ENCODE data around the gene ADGRG4.

Gene ADGRG4

GRCh38 chrX:136423724-136424123 lies 123.0 kb downstream of the ADGRG4 start:
- Histone ChIP-seq H3K27ac (ENCODE audit: low read length, poor library complexity, severe bottlenecking) (no peak overlapping the region), H2BK120ac (ENCODE audit: low read depth, low read length) (no peak overlapping the region), H4K8ac (ENCODE audit: low read length) (no peak overlapping the region), H2AFZ (ENCODE audit: low read depth, low read length) (no peak overlapping the region), H2BK12ac (ENCODE audit: low read length in 2 of 2) (no peak overlapping the region), H3K4me3 (ENCODE audit: insufficient read depth in 1 of 2, low read depth in 1 of 2, low read length in 2 of 2) (no peak overlapping the region), H2AK5ac (ENCODE audit: low read length, severe bottlenecking) (no peak overlapping the region), H3K9me3 (ENCODE audit: control insufficient read depth, low read length) (no peaks in the 10 kb centered on the region), H4K91ac (ENCODE audit: low read length) (no peak overlapping the region), H3K18ac (ENCODE audit: low read depth in 1 of 2, low read length in 2 of 2) (no peak overlapping the region), H2BK5ac (ENCODE audit: low read depth, low read length, poor library complexity, severe bottlenecking) (no peak overlapping the region), H3K36me3 (ENCODE audit: control insufficient read depth in 1 of 2, insufficient read depth in 2 of 2, low read depth in 1 of 2, low read length in 2 of 2) (no peaks in the 10 kb centered on the region), H3K4me1 (ENCODE audit: control insufficient read depth, insufficient read depth, low read depth, low read length) (no peaks in the 10 kb centered on the region), H3K14ac (ENCODE audit: low read length in 2 of 2) (no peak overlapping the region), H3K4me2 (ENCODE audit: low read length, poor library complexity, severe bottlenecking) (no peak overlapping the region), H3K4ac (ENCODE audit: low read depth in 1 of 2, low read length in 2 of 2) (no peak overlapping the region), H3K27me3 (ENCODE audit: control insufficient read depth in 1 of 2, insufficient read depth in 1 of 2, low read length in 2 of 2) (peaks cover 0 to 7% of the 10 kb centered on the region in 2 experiments), H3K9ac (ENCODE audit: low read length) (no peak overlapping the region), H3K23ac (ENCODE audit: low read length in 2 of 2) (no peak overlapping the region), H2BK15ac (ENCODE audit: low read depth, poor library complexity, severe bottlenecking) (no peak overlapping the region), H3K79me1 (replicated peaks; ENCODE audit: low read length, poor library complexity, severe bottlenecking) (no peaks in the 10 kb centered on the region)
- WGBS, result no CpG with 5 or more reads among the region's 2 CpGs
- DNase-seq, result no peak

GRCh38 chrX:136425996-136426395 lies 125.2 kb downstream of the ADGRG4 start:
- Histone ChIP-seq H3K9ac (ENCODE audit: low read length) (no peak overlapping the region), H2BK12ac (ENCODE audit: low read length in 2 of 2) (no peak overlapping the region), H3K23ac (ENCODE audit: low read length in 2 of 2) (no peak overlapping the region), H2AFZ (ENCODE audit: low read depth, low read length) (no peak overlapping the region), H4K91ac (ENCODE audit: low read length) (no peak overlapping the region), H2BK5ac (ENCODE audit: low read depth, low read length, poor library complexity, severe bottlenecking) (no peak overlapping the region), H3K9me3 (ENCODE audit: control insufficient read depth, low read length) (no peaks in the 10 kb centered on the region), H3K36me3 (ENCODE audit: control insufficient read depth in 1 of 2, insufficient read depth in 2 of 2, low read depth in 1 of 2, low read length in 2 of 2) (no peaks in the 10 kb centered on the region), H3K4me2 (ENCODE audit: low read length, poor library complexity, severe bottlenecking) (no peak overlapping the region), H3K4ac (ENCODE audit: low read depth in 1 of 2, low read length in 2 of 2) (no peak overlapping the region), H3K14ac (ENCODE audit: low read length in 2 of 2) (no peak overlapping the region), H3K18ac (ENCODE audit: low read depth in 1 of 2, low read length in 2 of 2) (no peak overlapping the region), H3K27me3 (ENCODE audit: control insufficient read depth in 1 of 2, insufficient read depth in 1 of 2, low read length in 2 of 2) (peaks cover 0 to 7% of the 10 kb centered on the region in 2 experiments), H3K27ac (ENCODE audit: low read length, poor library complexity, severe bottlenecking) (no peak overlapping the region), H3K4me3 (ENCODE audit: insufficient read depth in 1 of 2, low read depth in 1 of 2, low read length in 2 of 2) (no peak overlapping the region), H3K79me1 (replicated peaks; ENCODE audit: low read length, poor library complexity, severe bottlenecking) (no peaks in the 10 kb centered on the region), H2AK5ac (ENCODE audit: low read length, severe bottlenecking) (no peak overlapping the region), H2BK120ac (ENCODE audit: low read depth, low read length) (no peak overlapping the region), H3K4me1 (ENCODE audit: control insufficient read depth, insufficient read depth, low read depth, low read length) (no peaks in the 10 kb centered on the region), H4K8ac (ENCODE audit: low read length) (no peak overlapping the region), H2BK15ac (ENCODE audit: low read depth, poor library complexity, severe bottlenecking) (no peak overlapping the region)
- no peak for DNase-seq
- WGBS, result 24% methylated on average over 2 of the region's 2 CpGs

GRCh38 chrX:136431625-136432024 lies 130.9 kb downstream of the ADGRG4 start:
- Histone ChIP-seq H2BK120ac (ENCODE audit: low read depth, low read length) (no peak overlapping the region), H3K4me2 (ENCODE audit: low read length, poor library complexity, severe bottlenecking) (no peak overlapping the region), H2AFZ (ENCODE audit: low read depth, low read length) (no peak overlapping the region), H3K36me3 (ENCODE audit: control insufficient read depth in 1 of 2, insufficient read depth in 2 of 2, low read depth in 1 of 2, low read length in 2 of 2) (no peaks in the 10 kb centered on the region), H2BK15ac (ENCODE audit: low read depth, poor library complexity, severe bottlenecking) (no peak overlapping the region), H3K9me3 (ENCODE audit: control insufficient read depth, low read length) (no peaks in the 10 kb centered on the region), H4K8ac (ENCODE audit: low read length) (no peak overlapping the region), H2BK5ac (ENCODE audit: low read depth, low read length, poor library complexity, severe bottlenecking) (no peak overlapping the region), H3K18ac (ENCODE audit: low read depth in 1 of 2, low read length in 2 of 2) (no peak overlapping the region), H2BK12ac (ENCODE audit: low read length in 2 of 2) (no peak overlapping the region), H3K27ac (ENCODE audit: low read length, poor library complexity, severe bottlenecking) (no peak overlapping the region), H2AK5ac (ENCODE audit: low read length, severe bottlenecking) (no peak overlapping the region), H4K91ac (ENCODE audit: low read length) (no peak overlapping the region), H3K79me1 (replicated peaks; ENCODE audit: low read length, poor library complexity, severe bottlenecking) (no peaks in the 10 kb centered on the region), H3K4ac (ENCODE audit: low read depth in 1 of 2, low read length in 2 of 2) (no peak overlapping the region), H3K4me1 (ENCODE audit: control insufficient read depth, insufficient read depth, low read depth, low read length) (no peaks in the 10 kb centered on the region), H3K23ac (ENCODE audit: low read length in 2 of 2) (no peak overlapping the region), H3K9ac (ENCODE audit: low read length) (no peak overlapping the region), H3K4me3 (ENCODE audit: insufficient read depth in 1 of 2, low read depth in 1 of 2, low read length in 2 of 2) (no peak overlapping the region), H3K27me3 (ENCODE audit: control insufficient read depth in 1 of 2, insufficient read depth in 1 of 2, low read length in 2 of 2) (peaks cover 0 to 5% of the 10 kb centered on the region in 2 experiments), H3K14ac (ENCODE audit: low read length in 2 of 2) (no peak overlapping the region)
- 91% methylated on average over 1 of the region's 1 CpG for WGBS
- DNase-seq, result no peak

- Histone ChIP-seq H3K9me3 (ENCODE audit: control insufficient read depth, low read length) (no peaks in the 10 kb centered on the region), H3K14ac (ENCODE audit: low read length in 2 of 2) (no peak overlapping the region), H2BK15ac (ENCODE audit: low read depth, poor library complexity, severe bottlenecking) (no peak overlapping the region), H3K4me3 (ENCODE audit: insufficient read depth in 1 of 2, low read depth in 1 of 2, low read length in 2 of 2) (no peak overlapping the region), H4K91ac (ENCODE audit: low read length) (no peak overlapping the region), H2AK5ac (ENCODE audit: low read length, severe bottlenecking) (no peak overlapping the region), H3K79me1 (replicated peaks; ENCODE audit: low read length, poor library complexity, severe bottlenecking) (no peaks in the 10 kb centered on the region), H2BK12ac (ENCODE audit: low read length in 2 of 2) (no peak overlapping the region), H3K36me3 (ENCODE audit: control insufficient read depth in 1 of 2, insufficient read depth in 2 of 2, low read depth in 1 of 2, low read length in 2 of 2) (no peaks in the 10 kb centered on the region), H4K8ac (ENCODE audit: low read length) (no peak overlapping the region), H3K23ac (ENCODE audit: low read length in 2 of 2) (no peak overlapping the region), H3K9ac (ENCODE audit: low read length) (no peak overlapping the region), H3K18ac (ENCODE audit: low read depth in 1 of 2, low read length in 2 of 2) (no peak overlapping the region), H3K27me3 (ENCODE audit: control insufficient read depth in 1 of 2, insufficient read depth in 1 of 2, low read length in 2 of 2) (peaks cover 0 to 11% of the 10 kb centered on the region in 2 experiments), H2BK5ac (ENCODE audit: low read depth, low read length, poor library complexity, severe bottlenecking) (no peak overlapping the region), H3K27ac (ENCODE audit: low read length, poor library complexity, severe bottlenecking) (no peak overlapping the region), H2AFZ (ENCODE audit: low read depth, low read length) (no peak overlapping the region), H3K4me1 (ENCODE audit: control insufficient read depth, insufficient read depth, low read depth, low read length) (no peaks in the 10 kb centered on the region), H3K4me2 (ENCODE audit: low read length, poor library complexity, severe bottlenecking) (no peak overlapping the region), H3K4ac (ENCODE audit: low read depth in 1 of 2, low read length in 2 of 2) (no peak overlapping the region), H2BK120ac (ENCODE audit: low read depth, low read length) (no peak overlapping the region)
- 100% methylated on average over 2 of the region's 2 CpGs for WGBS
- DNase-seq, result no peak
These were observed 137.0 kb downstream of the ADGRG4 start for GRCh38 chrX:136437774-136438173.
